ENCODE data around the gene ATP5F1B. TPM values are rescaled to one million over a fixed set of nuclear protein-coding genes. Genes with fewer than 3 reads are reported as not detected.

ATP5F1B gene
- total and polyA plus RNA-seq, 2 of the 8 experiments (the other 6 are each of a cell fraction or from before 2014, with no cell fraction given), result 900 to 1,522 TPM

DNA sequence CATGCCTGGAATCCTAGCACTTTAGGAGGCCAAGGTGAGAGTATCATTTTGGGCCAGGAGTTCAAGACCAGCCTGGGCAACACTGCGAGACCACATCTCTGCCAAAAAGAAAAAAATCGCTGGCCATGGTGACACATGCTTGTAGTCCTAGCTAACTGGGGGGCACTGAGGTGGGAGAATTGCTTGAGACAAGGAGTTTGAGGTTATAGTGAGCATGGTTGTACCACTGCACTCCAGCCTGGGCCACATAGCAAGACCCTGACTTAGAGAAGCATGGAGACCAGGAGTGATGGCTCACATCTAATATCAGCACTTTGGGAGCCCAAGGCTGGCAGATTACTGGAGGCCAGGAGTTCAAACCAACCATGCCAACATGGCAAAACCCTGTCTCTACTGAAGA, 33.1 kb upstream of the ATP5F1B start:
- Histone ChIP-seq H3K4me3 (ENCODE audit: extremely low read depth in 1 of 4, insufficient read depth in 2 of 4, low read depth in 3 of 4, low read length in 4 of 4) (no peak overlapping the region), H3K56ac (replicated peaks; ENCODE audit: insufficient read length, low read depth, low read length) (no peak overlapping the region), H3K23me2 (ENCODE audit: low read depth, low read length) (no peaks in the 10 kb centered on the region), H3K9me3 (ENCODE audit: insufficient read depth in 2 of 2, low read depth in 1 of 2, low read length in 1 of 2) (no peaks in the 10 kb centered on the region), H3K79me2 (ENCODE audit: control insufficient read depth in 1 of 2, insufficient read depth in 2 of 2, low read length in 2 of 2) (peaks cover 71 to 98% of the 10 kb centered on the region in 2 experiments), H4K20me1 (replicated peaks in 1 of 2; ENCODE audit: control insufficient read depth in 1 of 2, insufficient read depth in 2 of 2, low read length in 2 of 2) (peaks cover 28 to 32% of the 10 kb centered on the region in 2 experiments), H2BK15ac (ENCODE audit: low read length) (no peak overlapping the region), H2BK20ac (ENCODE audit: low read length) (no peak overlapping the region), H3K4ac (replicated peaks; ENCODE audit: insufficient read length, low read depth, low read length) (no peak overlapping the region), H2BK120ac (replicated peaks; ENCODE audit: low read depth, low read length) (no peak overlapping the region), H3K9ac (replicated peaks in 1 of 4; ENCODE audit: extremely low read depth in 1 of 4, low read depth in 3 of 4, low read length in 3 of 4) (no peak overlapping the region), H2BK12ac (ENCODE audit: low read depth, low read length) (no peak overlapping the region), H3K18ac (ENCODE audit: extremely low read depth, low read length) (no peak overlapping the region), H4K91ac (replicated peaks; ENCODE audit: insufficient read length, low read length) (no peak overlapping the region), H3K27me3 (replicated peaks in 1 of 4; ENCODE audit: control insufficient read depth in 3 of 4, extremely low read depth in 1 of 4, insufficient read depth in 3 of 4, low read length in 3 of 4) (no peaks in the 10 kb centered on the region), H3K36me3 (ENCODE audit: control insufficient read depth in 2 of 4, insufficient read depth in 4 of 4, low read length in 3 of 4) (peaks cover 0 to 26% (median 2%) of the 10 kb centered on the region in 4 experiments; a peak in 3 of 8 replicates), H2AFZ (ENCODE audit: low read length) (no peak overlapping the region), H4K8ac (ENCODE audit: extremely low read depth, insufficient read depth, low read length) (no peak overlapping the region), H3K79me1 (ENCODE audit: low read depth, low read length) (peaks cover 3% of the 10 kb centered on the region; the same call in 1 of the 2 replicates), H2AK5ac (ENCODE audit: low read depth, low read length) (no peak overlapping the region), H3K4me1 (replicated peaks in 1 of 4; ENCODE audit: control insufficient read depth in 3 of 4, insufficient read depth in 4 of 4, low read length in 3 of 4) (peaks cover 0 to 3% (median 0%) of the 10 kb centered on the region in 4 experiments; a peak in 3 of 7 replicates), H3K4me2 (ENCODE audit: insufficient read depth in 1 of 2, low read depth in 2 of 2, low read length in 2 of 2) (no peak overlapping the region), H3K23ac (ENCODE audit: insufficient read length) (no peak overlapping the region), H4K5ac (ENCODE audit: insufficient read length, low read depth, low read length) (no peak overlapping the region), H3K27ac (ENCODE audit: low read depth, low read length) (no peak overlapping the region), H3K14ac (ENCODE audit: insufficient read length) (no peak overlapping the region), H2BK5ac (ENCODE audit: low read depth, low read length) (no peak overlapping the region)
- ChIA-PET POLR2A (ENCODE audit: partially characterized antibody) (interaction anchor here (0.8 to 52.4 kb wide), 10 partner anchors 7 to 408 kb away, joined by 3 to 1406 read pairs (median 4); partner anchors contain the start of genes NACA, PRIM1 and PTGES3), CTCF (ENCODE audit: partially characterized antibody) (interaction anchor here (1.0 to 1.1 kb wide), 2 partner anchors 49 to 88 kb away, joined by 3 to 4 read pairs; no protein-coding TSS in a partner anchor)
- DNase-seq (ENCODE audit: low read depth in 1 of 2, low spot score in 2 of 2) (no peak), FAIRE-seq (no peak)
- no peak for TF ChIP-seq TAF7 (optimal IDR thresholded peaks at IDR 0.05; ENCODE audit: borderline replicate concordance, low read depth, low read length)
- peak in 1 of 2 experiments; percentile 49; a peak in 2 of 3 replicates for TF ChIP-seq POLR2A (IDR thresholded peaks at IDR 0.05; ENCODE audit: control extremely low read depth in 1 of 2, low read depth in 2 of 2, low read length in 2 of 2)
- no peak for TF ChIP-seq BACH1 (IDR thresholded peaks at IDR 0.05; ENCODE audit: low read length)
- no peak for TF ChIP-seq SIN3A (conservative IDR thresholded peaks at IDR 0.05 in 1 of 2, IDR thresholded peaks at IDR 0.05 in 1 of 2; ENCODE audit: low read depth in 1 of 2, low read length in 2 of 2)
- TF ChIP-seq RFX5 (IDR thresholded peaks at IDR 0.05; ENCODE audit: borderline replicate concordance, low read depth, low read length), result no peak
- TF ChIP-seq RNF2 (IDR thresholded peaks at IDR 0.05; ENCODE audit: borderline replicate concordance, low read depth, low read length, missing control alignments, poor library complexity, severe bottlenecking), result no peak
- peak; percentile 65; the same call in 1 of the 2 replicates for TF ChIP-seq POLR2AphosphoS5 (IDR thresholded peaks at IDR 0.05; ENCODE audit: low read depth, low read length)
- TF ChIP-seq CREB1 (IDR thresholded peaks at IDR 0.05), result no peak
- 88% methylated on average over 2 of the region's 2 CpGs; no CpG with 5 or more reads in 1 of the 2 experiments for WGBS, 2 experiments (ENCODE audit: extremely low coverage in 1 of 2, insufficient coverage in 1 of 2, insufficient read length in 1 of 2, insufficient replicate concordance in 2 of 2, low coverage in 1 of 2, low lambda C conversion rate in 2 of 2, missing lambda C conversion rate in 1 of 2)
